Gastrocnemius medialis (tissue), 4 donors: ENCODE results near the gene RHOJ. TPM values are rescaled to one million over a fixed set of nuclear protein-coding genes. Genes with fewer than 3 reads are reported as not detected.

Experiments
- ATAC-seq, 2 donors: fragments of 150-250 bp; one replicate each; pipeline ENCODE4 v1.9.1; 2016
- DNase-seq, 2 donors: peaks; one replicate each; pipeline ENCODE4 v3.0.0-alpha.2; 2019
- H3K27ac ChIP-seq, 4 donors: fragments of 200-600 bp; sonication (generic); 1 replicate in 1 of 4; 2 replicates in 3 of 4; pipeline ENCODE4 v1.5.1; 2016 to 2018; ENCODE audit warnings: mild to moderate bottlenecking in 2 of 4, moderate library complexity in 1 of 4
- H3K27me3 ChIP-seq, 3 donors: fragments of 200-600 bp; sonication (generic) in 2 of 3; 1 replicate in 1 of 3; 2 replicates in 2 of 3; pipeline versions ENCODE4 v1.5.1 to v1.6.0; 2016 to 2019; ENCODE audit warnings: mild to moderate bottlenecking in 1 of 3, moderate library complexity in 1 of 3
- H3K36me3 ChIP-seq, 2 donors: fragments of 200-600 bp; sonication (generic) in 1 of 2; one replicate each; pipeline ENCODE4 v1.5.1; 2017 to 2018
- H3K4me1 ChIP-seq, 2 donors: fragments of 200-600 bp; sonication (generic) in 1 of 2; one replicate each; pipeline ENCODE4 v1.5.1; 2016 to 2017; ENCODE audit warnings: mild to moderate bottlenecking in 2 of 2
- H3K4me3 ChIP-seq, 4 donors: fragments of 200-600 bp; sonication (generic) in 3 of 4; 1 replicate in 1 of 4; 2 replicates in 3 of 4; pipeline ENCODE4 v1.5.1; 2016 to 2019; ENCODE audit warnings: mild to moderate bottlenecking in 2 of 4
- H3K9me3 ChIP-seq, 3 donors: fragments of 200-600 bp; sonication (generic) in 2 of 3; 1 replicate in 1 of 3; 2 replicates in 2 of 3; pipeline ENCODE4 v1.5.1; 2016 to 2019
- POLR2A ChIP-seq, 2 donors: fragments of 450-650 bp; IDR thresholded peaks; one replicate each; pipeline ENCODE4 v1.6.1; 2017; ENCODE audit warnings: antibody characterized with exemption in 2 of 2, mild to moderate bottlenecking in 2 of 2, moderate library complexity in 2 of 2
- in situ Hi-C, 4 donors: fragments of 200-750 bp; cut with MboI; loops; one replicate each; pipeline versions ENCODE4 v1.15.0 to v1.8.0; 2017; ENCODE audit warnings: low sequenced_read_pairs in 4 of 4
- intact Hi-C: fragments of 100-400 bp; cut with DNase I; formaldehyde crosslinking; loops from one replicate; pipeline ENCODE4 v1.15.1; 2023; ENCODE audit warnings: low total_unique reads
- total RNA-seq, 4 donors: library from RNA; depleted of rRNA; stranded (reverse); fragments of >200 nt; gene quantifications; one replicate each; pipeline versions ENCODE4 v1.1.0 to v1.2.3, GENCODE V29; 2016
- TF ChIP-seq, protein P1 (sequence below), 5 experiments: fragments of 450-650 bp in 3 of 5; fragments of 200-600 bp in 2 of 5; sonication (generic) in 2 of 5; IDR thresholded peaks in 4 of 5; conservative IDR thresholded peaks in 1 of 5; 1 replicate in 4 of 5; 2 replicates in 1 of 5; pipeline ENCODE4 v1.5.1; 2016 to 2019; ENCODE audit warnings: antibody characterized with exemption in 5 of 5, mild to moderate bottlenecking in 3 of 5, moderate library complexity in 3 of 5

The RHOJ gene
- total RNA-seq, 4 donors from 2014 or later = 2.8 to 4.9 (median 3.8) TPM

DNA sequence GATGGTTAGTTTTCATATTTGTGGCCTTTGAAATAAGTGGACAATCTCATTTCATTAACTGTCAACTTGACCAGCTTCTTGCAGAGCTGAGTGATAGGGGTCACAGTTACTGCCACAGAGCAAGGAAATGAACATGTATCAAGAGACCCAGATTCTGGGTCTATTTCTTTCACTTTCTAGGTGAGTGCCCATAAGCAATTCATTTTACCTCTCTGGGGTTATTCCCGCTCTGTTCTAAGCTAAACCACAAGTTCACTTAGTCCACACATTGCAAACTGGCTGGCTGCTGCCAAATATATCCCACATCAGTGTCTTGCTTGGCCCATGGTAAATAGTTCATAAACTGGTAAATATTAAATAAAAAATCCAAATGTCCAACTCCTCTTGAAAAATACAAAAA is 84.6 kb downstream of the RHOJ start:
- intact Hi-C loops = no loop called here
- Histone ChIP-seq H3K36me3 (no peaks in the 10 kb centered on the region), H3K4me1 (no peaks in the 10 kb centered on the region), H3K27me3 (no peaks in the 10 kb centered on the region), H3K4me3 (no peak overlapping the region), H3K9me3 (no peaks in the 10 kb centered on the region), H3K27ac (no peak overlapping the region)
- DNase-seq (no peak), ATAC-seq (no peak)
- in situ Hi-C loops = loop anchor here in 1 of 4 donors (25.0 kb wide), 1 partner anchor 1102 kb away; no protein-coding TSS in a partner anchor
- TF ChIP-seq POLR2A (IDR thresholded peaks at IDR 0.05) = no peak
- TF ChIP-seq, protein P1, sequence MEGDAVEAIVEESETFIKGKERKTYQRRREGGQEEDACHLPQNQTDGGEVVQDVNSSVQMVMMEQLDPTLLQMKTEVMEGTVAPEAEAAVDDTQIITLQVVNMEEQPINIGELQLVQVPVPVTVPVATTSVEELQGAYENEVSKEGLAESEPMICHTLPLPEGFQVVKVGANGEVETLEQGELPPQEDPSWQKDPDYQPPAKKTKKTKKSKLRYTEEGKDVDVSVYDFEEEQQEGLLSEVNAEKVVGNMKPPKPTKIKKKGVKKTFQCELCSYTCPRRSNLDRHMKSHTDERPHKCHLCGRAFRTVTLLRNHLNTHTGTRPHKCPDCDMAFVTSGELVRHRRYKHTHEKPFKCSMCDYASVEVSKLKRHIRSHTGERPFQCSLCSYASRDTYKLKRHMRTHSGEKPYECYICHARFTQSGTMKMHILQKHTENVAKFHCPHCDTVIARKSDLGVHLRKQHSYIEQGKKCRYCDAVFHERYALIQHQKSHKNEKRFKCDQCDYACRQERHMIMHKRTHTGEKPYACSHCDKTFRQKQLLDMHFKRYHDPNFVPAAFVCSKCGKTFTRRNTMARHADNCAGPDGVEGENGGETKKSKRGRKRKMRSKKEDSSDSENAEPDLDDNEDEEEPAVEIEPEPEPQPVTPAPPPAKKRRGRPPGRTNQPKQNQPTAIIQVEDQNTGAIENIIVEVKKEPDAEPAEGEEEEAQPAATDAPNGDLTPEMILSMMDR (IDR thresholded peaks at IDR 0.05 in 4 of 5, conservative IDR thresholded peaks at IDR 0.05 in 1 of 5) = no peak

DNA sequence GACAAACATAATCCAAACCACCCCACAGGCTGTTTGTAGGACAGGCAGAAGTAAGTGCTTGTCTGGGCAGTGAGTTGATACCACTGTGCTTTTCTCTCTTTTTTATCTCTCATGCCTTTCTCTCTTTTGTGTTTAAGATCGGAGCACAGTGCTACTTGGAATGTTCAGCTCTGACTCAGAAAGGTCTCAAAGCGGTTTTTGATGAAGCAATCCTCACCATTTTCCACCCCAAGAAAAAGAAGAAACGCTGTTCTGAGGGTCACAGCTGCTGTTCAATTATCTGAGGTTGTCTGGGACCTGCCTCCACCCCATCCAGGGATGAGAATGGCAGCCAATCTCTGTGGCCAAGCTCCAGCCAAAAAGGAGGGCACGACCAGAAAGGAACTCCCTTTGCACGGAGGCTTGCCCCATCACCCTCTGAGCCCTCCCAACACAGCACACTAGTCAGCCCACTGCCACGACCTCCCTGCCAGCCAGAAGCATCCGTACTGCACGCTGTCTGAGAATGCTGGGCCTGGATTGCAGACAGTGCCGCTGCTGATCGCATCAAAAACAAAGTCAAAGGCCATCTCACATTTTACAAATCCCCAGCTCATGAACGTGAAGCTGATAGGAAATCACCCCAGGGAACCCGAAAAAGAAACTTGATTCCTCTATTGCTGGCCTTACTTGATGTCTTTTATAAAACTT is 86.6 kb downstream of the RHOJ start:
- no peak for ATAC-seq
- H3K4me3 ChIP-seq = no peak overlapping the region
- no peaks in the 10 kb centered on the region for H3K36me3 ChIP-seq
- DNase-seq = no peak
- no peaks in the 10 kb centered on the region for H3K9me3 ChIP-seq
- H3K27ac ChIP-seq = no peak overlapping the region
- no peaks in the 10 kb centered on the region for H3K27me3 ChIP-seq
- H3K4me1 ChIP-seq = no peaks in the 10 kb centered on the region
- intact Hi-C loops (no loop called here), in situ Hi-C loops (loop anchor here in 1 of 4 donors (25.0 kb wide), 1 partner anchor 1104 kb away; no protein-coding TSS in a partner anchor)
- TF ChIP-seq POLR2A (IDR thresholded peaks at IDR 0.05) = no peak
- TF ChIP-seq, protein P1 (IDR thresholded peaks at IDR 0.05 in 4 of 5, conservative IDR thresholded peaks at IDR 0.05 in 1 of 5) = no peak

DNA sequence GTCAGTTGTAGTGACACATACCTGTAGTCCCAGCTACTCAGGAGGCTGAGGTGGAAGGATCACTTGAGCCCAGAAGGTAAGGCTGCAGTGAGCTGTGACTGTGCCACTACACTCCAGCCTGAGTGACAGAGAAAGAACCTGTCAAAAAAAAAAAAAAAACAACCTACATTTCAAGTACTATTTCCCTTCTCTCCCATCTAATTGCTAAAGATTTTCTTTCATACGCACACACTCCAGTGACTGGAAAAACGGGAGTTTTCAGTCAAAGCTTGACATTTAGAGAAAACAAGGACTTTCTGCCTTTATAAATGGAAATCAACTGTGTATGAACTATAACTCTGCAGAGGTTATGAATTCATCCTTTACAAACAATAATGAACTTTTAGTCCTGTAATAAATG is 88.6 kb downstream of the RHOJ start:
- ATAC-seq = no peak

GRCh38 chr14:63295231-63295685 is 91.0 kb downstream of the RHOJ start:
- H3K9me3 ChIP-seq = no peaks in the 10 kb centered on the region
- TF ChIP-seq POLR2A (IDR thresholded peaks at IDR 0.05) = no peak
- TF ChIP-seq, protein P1 (IDR thresholded peaks at IDR 0.05 in 4 of 5, conservative IDR thresholded peaks at IDR 0.05 in 1 of 5) = no peak
- in situ Hi-C loops (loop anchor here in 1 of 4 donors (25.0 kb wide), 1 partner anchor 1108 kb away; no protein-coding TSS in a partner anchor), intact Hi-C loops (no loop called here)
- H3K4me3 ChIP-seq = peak overlapping the region; percentile 5 to 22 (median 16)
- H3K36me3 ChIP-seq = no peaks in the 10 kb centered on the region
- H3K4me1 ChIP-seq = peaks cover 0 to 7% of the 10 kb centered on the region in 2 donors
- H3K27me3 ChIP-seq = no peaks in the 10 kb centered on the region
- H3K27ac ChIP-seq = peak overlapping the region; percentile 45 to 65 (median 51)
- DNase-seq = no peak
- ATAC-seq = peak in 1 of 2 donors; percentile 29

More for the DNA sequence above, 88.6 kb downstream of the RHOJ start:
- no peaks in the 10 kb centered on the region for H3K27me3 ChIP-seq
- intact Hi-C loops = no loop called here
- peaks cover 0 to 7% of the 10 kb centered on the region in 2 donors for H3K4me1 ChIP-seq
- H3K4me3 ChIP-seq = no peak overlapping the region
- no peak overlapping the region for H3K27ac ChIP-seq
- in situ Hi-C loops = loop anchor here in 1 of 4 donors (25.0 kb wide), 1 partner anchor 1106 kb away; no protein-coding TSS in a partner anchor
- TF ChIP-seq, protein P1 (IDR thresholded peaks at IDR 0.05 in 4 of 5, conservative IDR thresholded peaks at IDR 0.05 in 1 of 5) = no peak
- no peak for TF ChIP-seq POLR2A (IDR thresholded peaks at IDR 0.05)
- no peaks in the 10 kb centered on the region for H3K9me3 ChIP-seq
- no peaks in the 10 kb centered on the region for H3K36me3 ChIP-seq
- DNase-seq = no peak
